Femur (tissue), 1 donor: Measurements from ENCODE around the gene SLC35D1.

ENCODE experiments used
- DNase-seq: peaks from one replicate; pipeline ENCODE4 v3.0.0-alpha.2; 2017

SLC35D1 gene

GRCh38 chr1:67043366-67043765, 10.6 kb downstream of the SLC35D1 start:
- no peak for DNase-seq

GRCh38 chr1:67041841-67042503, 12.0 kb downstream of the SLC35D1 start:
- DNase-seq, result no peak

- DNase-seq, result no peak
Measured at GRCh38 chr1:67040405-67040804, 13.5 kb downstream of the SLC35D1 start.

- no peak for DNase-seq
Measured at GRCh38 chr1:67031859-67032247, 22.1 kb downstream of the SLC35D1 start.

GRCh38 chr1:67031121-67031858, 22.7 kb downstream of the SLC35D1 start:
- peak; percentile 43 for DNase-seq

- no peak for DNase-seq
Measured at GRCh38 chr1:67029472-67029871, 24.5 kb downstream of the SLC35D1 start.

- no peak for DNase-seq
Measured at GRCh38 chr1:67020765-67021164, 33.2 kb downstream of the SLC35D1 start.

- no peak for DNase-seq
Measured at GRCh38 chr1:67020304-67020703, 33.6 kb downstream of the SLC35D1 start.

GRCh38 chr1:67019600-67020136, 34.3 kb downstream of the SLC35D1 start:
- peak; percentile 73 for DNase-seq

GRCh38 chr1:67019121-67019520, 34.8 kb downstream of the SLC35D1 start:
- no peak for DNase-seq

- DNase-seq, result no peak
Measured at GRCh38 chr1:67018574-67018973, 35.4 kb downstream of the SLC35D1 start.

GRCh38 chr1:67013573-67013972, 40.4 kb downstream of the SLC35D1 start:
- DNase-seq, result no peak

- no peak for DNase-seq
Measured at GRCh38 chr1:67009792-67010191, 44.2 kb downstream of the SLC35D1 start.

GRCh38 chr1:67005068-67005467, 48.9 kb downstream of the SLC35D1 start:
- no peak for DNase-seq

- DNase-seq, result no peak
Measured at GRCh38 chr1:67004176-67004575, 49.8 kb downstream of the SLC35D1 start.

- no peak for DNase-seq
Measured at GRCh38 chr1:67001682-67002425, 52.1 kb downstream of the SLC35D1 start.

- DNase-seq, result no peak
Measured at GRCh38 chr1:66999640-67000400, 54.1 kb downstream of the SLC35D1 start.

- DNase-seq, result no peak
Measured at GRCh38 chr1:66998972-66999371, 55.0 kb downstream of the SLC35D1 start.

GRCh38 chr1:66996018-66996682, 57.8 kb downstream of the SLC35D1 start:
- DNase-seq, result peak; percentile 76

GRCh38 chr1:66993076-66993475, 60.9 kb downstream of the SLC35D1 start:
- no peak for DNase-seq

- DNase-seq, result no peak
Measured at GRCh38 chr1:66985835-66986234, 68.1 kb downstream of the SLC35D1 start.

- no peak for DNase-seq
Measured at GRCh38 chr1:66984491-66984890, 69.5 kb downstream of the SLC35D1 start.
